Liver (tissue), 3 donors: ENCODE results near the gene POLN.

Source experiments
- CTCF ChIP-seq: fragments of 150-350 bp; IDR thresholded peaks from 2 replicates; pipeline ENCODE4 v1.5.1; 2017; ENCODE audit warnings: improper control_type of control experiment, low read depth, low read length; ENCODE audit not compliant: missing input control
- GABPA ChIP-seq, 2 donors: IDR thresholded peaks in 1 of 2; conservative IDR thresholded peaks in 1 of 2; 2 replicates each; pipeline ENCODE4 v1.6.1; 2016; ENCODE audit warnings: antibody characterized with exemption in 2 of 2, mild to moderate bottlenecking in 1 of 2, moderate library complexity in 1 of 2
- MAX ChIP-seq: IDR thresholded peaks from 2 replicates; pipeline ENCODE4 v1.6.1; 2016; ENCODE audit warnings: antibody characterized with exemption
- REST ChIP-seq: IDR thresholded peaks from 2 replicates; pipeline ENCODE4 v1.6.1; 2016; ENCODE audit warnings: antibody characterized with exemption, mild to moderate bottlenecking
- SP1 ChIP-seq: IDR thresholded peaks from 2 replicates; pipeline ENCODE4 v1.6.1; 2018; ENCODE audit warnings: antibody characterized with exemption, mild to moderate bottlenecking
- YY1 ChIP-seq: IDR thresholded peaks from 2 replicates; pipeline ENCODE4 v1.6.1; 2016; ENCODE audit warnings: antibody characterized with exemption, mild to moderate bottlenecking
- donor health status: healthy.
- donor health status: healthy.

GRCh38 chr4:2048831-2049230 is 193.1 kb downstream of the POLN start:
- TF ChIP-seq SP1, result no peak
- no peak for TF ChIP-seq CTCF
- TF ChIP-seq MAX, result no peak
- TF ChIP-seq REST, result no peak
- TF ChIP-seq GABPA (IDR thresholded peaks at IDR 0.05 in 1 of 2, conservative IDR thresholded peaks at IDR 0.05 in 1 of 2), result no peak
- no peak for TF ChIP-seq YY1
